Tibial nerve (tissue), 3 donors: ENCODE results near the gene FBXL7.

Experiments used
- CTCF ChIP-seq, 5 experiments: fragments of 200-600 bp in 3 of 5; fragments of 450-650 bp in 2 of 5; sonication (generic) in 3 of 5; IDR thresholded peaks; one replicate each; pipeline ENCODE4 v1.5.1; 2016 to 2019; ENCODE audit warnings: antibody characterized with exemption in 5 of 5, mild to moderate bottlenecking in 3 of 5, moderate library complexity in 2 of 5
- POLR2A ChIP-seq, 2 donors: fragments of 450-650 bp; IDR thresholded peaks; one replicate each; pipeline ENCODE4 v1.6.1; 2017; ENCODE audit warnings: antibody characterized with exemption in 2 of 2, mild to moderate bottlenecking in 2 of 2, moderate library complexity in 2 of 2

- TF ChIP-seq POLR2A (IDR thresholded peaks at IDR 0.05) (no peak), CTCF (IDR thresholded peaks at IDR 0.05) (no peak)
These were observed 19.5 kb upstream of the FBXL7 start for GRCh38 chr5:15480436-15480835.
